Large intestine (tissue), 3 donors: Measurements from ENCODE around the gene EDNRB. TPM values are rescaled to one million over a fixed set of nuclear protein-coding genes. Genes with fewer than 3 reads are reported as not detected.

Source experiments
- DNase-seq, 2 donors: peaks; one replicate each; pipeline versions ENCODE4 v3.0.0 to v3.0.0-alpha.2; 2013
- H3K27ac ChIP-seq: one replicate; pipeline ENCODE4 v1.5.1; 2013; ENCODE audit warnings: low read length
- H3K27me3 ChIP-seq: 2 replicates; pipeline ENCODE4 v1.6.1; 2013; ENCODE audit warnings: low read length; ENCODE audit not compliant: control insufficient read depth, insufficient read depth
- H3K36me3 ChIP-seq: 2 replicates; pipeline ENCODE4 v1.6.1; 2013; ENCODE audit warnings: low read length; ENCODE audit not compliant: control insufficient read depth, insufficient read depth
- H3K4me1 ChIP-seq: one replicate; pipeline ENCODE4 v1.6.1; 2013; ENCODE audit warnings: low read length; ENCODE audit not compliant: control insufficient read depth, insufficient read depth
- H3K4me3 ChIP-seq: one replicate; pipeline ENCODE4 v1.5.1; 2013; ENCODE audit warnings: low read length
- H3K9me3 ChIP-seq: one replicate; pipeline ENCODE4 v1.6.1; 2013; ENCODE audit warnings: mild to moderate bottlenecking, low read depth, low read length, moderate library complexity; ENCODE audit not compliant: control insufficient read depth
- WGBS: methylation state at CpG from one replicate; pipeline ENCODE4 v1.1.5; 2013; ENCODE audit warnings: low lambda C conversion rate; ENCODE audit not compliant: insufficient coverage; 5-methylcytosine and 5-hydroxymethylcytosine counted together
- polyA plus RNA-seq: library from polyadenylated mRNA; unstranded; fragments of 120-200 nt; gene quantifications from one replicate; pipeline ENCODE4 v1.2.1, GENCODE V29; 2013

The EDNRB gene
- polyA plus RNA-seq, 1 donor = 82.1 TPM

GRCh38 chr13:77878190-77878589 lies 40.4 kb downstream of the EDNRB start:
- H3K4me3 ChIP-seq = no peak overlapping the region
- DNase-seq = no peak
- no peaks in the 10 kb centered on the region for H3K36me3 ChIP-seq
- no peaks in the 10 kb centered on the region for H3K9me3 ChIP-seq
- H3K27ac ChIP-seq = no peak overlapping the region
- WGBS = 83% methylated on average over 1 of the region's 1 CpG
- H3K27me3 ChIP-seq = no peaks in the 10 kb centered on the region
- no peaks in the 10 kb centered on the region for H3K4me1 ChIP-seq

- no CpG with 5 or more reads among the region's 2 CpGs for WGBS
- H3K4me1 ChIP-seq = no peaks in the 10 kb centered on the region
- no peak overlapping the region for H3K4me3 ChIP-seq
- no peaks in the 10 kb centered on the region for H3K36me3 ChIP-seq
- H3K9me3 ChIP-seq = no peaks in the 10 kb centered on the region
- DNase-seq = no peak
- H3K27me3 ChIP-seq = no peaks in the 10 kb centered on the region
- no peak overlapping the region for H3K27ac ChIP-seq
These were observed 42.5 kb downstream of the EDNRB start for GRCh38 chr13:77876176-77876575.

GRCh38 chr13:77874406-77874805 lies 44.2 kb downstream of the EDNRB start:
- H3K27ac ChIP-seq = no peak overlapping the region

GRCh38 chr13:77872995-77873394 lies 45.6 kb downstream of the EDNRB start:
- no CpG with 5 or more reads among the region's 5 CpGs for WGBS
- Histone ChIP-seq H3K9me3 (no peaks in the 10 kb centered on the region), H3K4me1 (no peaks in the 10 kb centered on the region)

More at GRCh38 chr13:77874406-77874805, 44.2 kb downstream of the EDNRB start:
- Histone ChIP-seq H3K4me3 (no peak overlapping the region), H3K4me1 (no peaks in the 10 kb centered on the region), H3K9me3 (no peaks in the 10 kb centered on the region), H3K27me3 (no peaks in the 10 kb centered on the region), H3K36me3 (no peaks in the 10 kb centered on the region)
- DNase-seq = no peak
- WGBS = 100% methylated on average over 1 of the region's 4 CpGs

GRCh38 chr13:77871596-77871995 lies 47.0 kb downstream of the EDNRB start:
- H3K36me3 ChIP-seq = no peaks in the 10 kb centered on the region
- H3K27ac ChIP-seq = no peak overlapping the region
- H3K27me3 ChIP-seq = no peaks in the 10 kb centered on the region
- H3K4me3 ChIP-seq = no peak overlapping the region
- no peaks in the 10 kb centered on the region for H3K9me3 ChIP-seq
- H3K4me1 ChIP-seq = no peaks in the 10 kb centered on the region
- no peak for DNase-seq

More at GRCh38 chr13:77872995-77873394, 45.6 kb downstream of the EDNRB start:
- Histone ChIP-seq H3K27ac (no peak overlapping the region), H3K27me3 (no peaks in the 10 kb centered on the region), H3K36me3 (no peaks in the 10 kb centered on the region), H3K4me3 (no peak overlapping the region)
- DNase-seq = no peak

GRCh38 chr13:77868717-77869116 lies 49.9 kb downstream of the EDNRB start:
- Histone ChIP-seq H3K27ac (no peak overlapping the region), H3K9me3 (no peaks in the 10 kb centered on the region), H3K4me1 (peaks cover 7% of the 10 kb centered on the region), H3K4me3 (no peak overlapping the region), H3K36me3 (no peaks in the 10 kb centered on the region), H3K27me3 (no peaks in the 10 kb centered on the region)
- DNase-seq = no peak
- no CpG with 5 or more reads among the region's 1 CpG for WGBS

GRCh38 chr13:77866971-77867370 lies 51.7 kb downstream of the EDNRB start:
- Histone ChIP-seq H3K27ac (no peak overlapping the region), H3K9me3 (no peaks in the 10 kb centered on the region), H3K36me3 (no peaks in the 10 kb centered on the region), H3K27me3 (no peaks in the 10 kb centered on the region), H3K4me3 (no peak overlapping the region), H3K4me1 (peaks cover 7% of the 10 kb centered on the region)
- no peak for DNase-seq

- no CpG with 5 or more reads among the region's 3 CpGs for WGBS
- no peaks in the 10 kb centered on the region for H3K27me3 ChIP-seq
- peak; percentile 52 to 82 for DNase-seq
- H3K36me3 ChIP-seq = no peaks in the 10 kb centered on the region
- H3K4me3 ChIP-seq = no peak overlapping the region
- H3K4me1 ChIP-seq = peaks cover 7% of the 10 kb centered on the region
- no peaks in the 10 kb centered on the region for H3K9me3 ChIP-seq
- H3K27ac ChIP-seq = peak overlapping the region; percentile 35
These were observed 53.0 kb downstream of the EDNRB start for GRCh38 chr13:77865622-77866021.

GRCh38 chr13:77863144-77863543 lies 55.5 kb downstream of the EDNRB start:
- Histone ChIP-seq H3K27ac (no peak overlapping the region), H3K36me3 (no peaks in the 10 kb centered on the region), H3K9me3 (no peaks in the 10 kb centered on the region), H3K4me1 (peaks cover 7% of the 10 kb centered on the region), H3K27me3 (no peaks in the 10 kb centered on the region), H3K4me3 (no peak overlapping the region)
- WGBS = no CpG with 5 or more reads among the region's 3 CpGs
- DNase-seq = no peak

- Histone ChIP-seq H3K27ac (no peak overlapping the region), H3K9me3 (no peaks in the 10 kb centered on the region), H3K4me1 (peaks cover 7% of the 10 kb centered on the region), H3K36me3 (no peaks in the 10 kb centered on the region), H3K4me3 (no peak overlapping the region), H3K27me3 (no peaks in the 10 kb centered on the region)
- WGBS = 100% methylated on average over 1 of the region's 3 CpGs
- DNase-seq = no peak
These were observed 56.9 kb downstream of the EDNRB start for GRCh38 chr13:77861741-77862140.

- Histone ChIP-seq H3K9me3 (no peaks in the 10 kb centered on the region), H3K4me3 (no peak overlapping the region), H3K4me1 (no peaks in the 10 kb centered on the region), H3K27me3 (no peaks in the 10 kb centered on the region), H3K36me3 (no peaks in the 10 kb centered on the region), H3K27ac (no peak overlapping the region)
- no peak for DNase-seq
- 67% methylated on average over 1 of the region's 1 CpG for WGBS
These were observed 58.1 kb downstream of the EDNRB start for GRCh38 chr13:77860507-77860981.
